ENCODE data around the gene QKI. TPM values are rescaled to one million over a fixed set of nuclear protein-coding genes. Genes with fewer than 3 reads are reported as not detected.

Gene QKI
- total and polyA plus RNA-seq, 8 donors: 8.0 to 261 (median 32.2) TPM

DNA sequence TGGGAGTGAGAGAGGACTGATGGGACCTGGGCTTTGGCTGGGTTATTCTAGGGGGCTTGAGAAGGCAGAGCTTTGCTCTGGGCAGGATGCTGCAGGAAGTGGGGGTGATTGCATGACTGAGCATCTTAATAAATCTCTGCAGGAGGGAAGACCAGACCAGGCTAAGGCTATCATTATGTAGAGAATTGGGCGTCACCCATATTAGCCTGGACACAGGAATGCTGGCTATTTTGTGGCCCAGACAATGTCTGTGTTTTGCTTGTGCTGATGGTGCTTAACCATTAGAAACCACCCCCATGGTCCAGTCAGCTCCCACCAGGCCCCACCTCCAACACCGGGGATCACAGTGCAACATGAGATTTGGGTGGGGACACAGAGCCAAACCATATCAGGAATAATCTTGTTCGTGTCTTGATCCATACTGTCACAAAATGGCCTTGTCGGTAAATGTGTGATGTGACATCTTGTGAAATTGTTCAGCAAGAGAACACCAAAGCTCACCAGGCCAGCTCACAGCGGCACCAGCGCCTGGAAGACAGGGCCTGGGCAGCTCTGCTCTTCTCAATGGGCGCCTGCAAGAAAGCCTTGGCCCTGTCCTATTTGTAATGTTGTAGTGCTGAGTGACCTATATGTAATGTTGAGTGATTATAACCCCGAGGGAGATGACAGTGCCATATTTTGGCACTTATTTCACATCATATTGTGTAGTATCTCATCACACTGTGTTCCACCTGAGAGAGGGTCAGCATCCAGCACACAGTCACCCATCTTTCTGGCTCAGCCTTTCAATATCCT, 211.8 kb downstream of the QKI start:
- intact Hi-C loops (cut with DNase I; ENCODE audit: low total_unique reads): no loop called here
- TF ChIP-seq, protein P1, sequence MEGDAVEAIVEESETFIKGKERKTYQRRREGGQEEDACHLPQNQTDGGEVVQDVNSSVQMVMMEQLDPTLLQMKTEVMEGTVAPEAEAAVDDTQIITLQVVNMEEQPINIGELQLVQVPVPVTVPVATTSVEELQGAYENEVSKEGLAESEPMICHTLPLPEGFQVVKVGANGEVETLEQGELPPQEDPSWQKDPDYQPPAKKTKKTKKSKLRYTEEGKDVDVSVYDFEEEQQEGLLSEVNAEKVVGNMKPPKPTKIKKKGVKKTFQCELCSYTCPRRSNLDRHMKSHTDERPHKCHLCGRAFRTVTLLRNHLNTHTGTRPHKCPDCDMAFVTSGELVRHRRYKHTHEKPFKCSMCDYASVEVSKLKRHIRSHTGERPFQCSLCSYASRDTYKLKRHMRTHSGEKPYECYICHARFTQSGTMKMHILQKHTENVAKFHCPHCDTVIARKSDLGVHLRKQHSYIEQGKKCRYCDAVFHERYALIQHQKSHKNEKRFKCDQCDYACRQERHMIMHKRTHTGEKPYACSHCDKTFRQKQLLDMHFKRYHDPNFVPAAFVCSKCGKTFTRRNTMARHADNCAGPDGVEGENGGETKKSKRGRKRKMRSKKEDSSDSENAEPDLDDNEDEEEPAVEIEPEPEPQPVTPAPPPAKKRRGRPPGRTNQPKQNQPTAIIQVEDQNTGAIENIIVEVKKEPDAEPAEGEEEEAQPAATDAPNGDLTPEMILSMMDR (IDR thresholded peaks at IDR 0.05): no peak
- no peak for TF ChIP-seq EP300 (IDR thresholded peaks at IDR 0.05)
- TF ChIP-seq POLR2A (IDR thresholded peaks at IDR 0.05): no peak
- no peak for TF ChIP-seq POLR2AphosphoS5 (IDR thresholded peaks at IDR 0.05)
- WGBS, 5 donors: 84 to 92% (median 86%) methylated on average over 7 to 8 of the region's 8 CpGs

DNA sequence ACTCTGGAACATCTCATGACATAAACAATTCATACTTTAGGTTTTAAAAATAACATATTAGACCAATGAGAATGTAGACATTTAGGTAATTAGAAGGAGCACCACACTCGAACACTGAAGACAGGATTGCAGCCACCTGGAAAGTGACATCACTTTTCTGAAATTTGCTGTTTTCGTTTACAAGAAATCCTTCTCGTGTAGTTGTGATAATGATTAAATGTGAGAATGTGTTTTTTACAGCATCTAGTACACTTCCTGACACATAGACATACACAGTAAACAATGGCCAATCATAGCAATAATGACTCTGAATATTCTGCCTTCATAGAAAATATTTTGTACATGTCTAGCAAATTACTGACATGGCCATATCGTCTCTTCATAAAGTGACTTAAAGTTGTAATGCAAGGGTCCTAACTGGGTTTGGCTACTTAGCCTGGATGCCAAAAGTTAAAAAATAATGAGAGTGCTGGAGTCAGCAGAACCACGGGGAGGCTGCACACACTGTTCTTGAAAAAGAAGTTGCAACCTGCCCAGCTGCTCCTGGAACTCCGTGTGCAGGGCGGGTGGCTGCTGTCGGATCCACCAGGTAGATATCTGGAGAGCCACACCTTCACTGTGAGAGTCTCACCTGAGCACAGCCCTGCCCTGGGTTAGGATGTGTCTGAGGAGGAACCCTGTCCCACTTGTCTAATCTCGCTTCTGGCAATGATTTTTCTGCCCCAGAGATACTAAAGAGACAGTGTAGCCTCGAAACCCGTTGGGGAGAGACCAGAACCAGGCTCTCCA, 212.9 kb downstream of the QKI start:
- Histone ChIP-seq H3K9me3 (peaks cover 0 to 20% (median 16%) of the 10 kb centered on the region in 4 donors), H3K4me1 (no peaks in the 10 kb centered on the region), H3K4me3 (no peak overlapping the region), H3K36me3 (no peaks in the 10 kb centered on the region), H3K27ac (no peak overlapping the region), H3K27me3 (peaks cover 0 to 31% (median 18%) of the 10 kb centered on the region in 3 donors)
- WGBS, 5 donors: 63 to 72% (median 66%) methylated on average over 11 of the region's 11 CpGs
- no peak for TF ChIP-seq POLR2AphosphoS5 (IDR thresholded peaks at IDR 0.05)
- no peak for TF ChIP-seq EP300 (IDR thresholded peaks at IDR 0.05)
- TF ChIP-seq POLR2A (IDR thresholded peaks at IDR 0.05): no peak
- TF ChIP-seq, protein P1 (IDR thresholded peaks at IDR 0.05): no peak
- intact Hi-C loops (cut with DNase I; ENCODE audit: low total_unique reads): no loop called here
- DNase-seq: no peak

More for the DNA sequence above, 211.8 kb downstream of the QKI start:
- H3K4me3 ChIP-seq: no peak overlapping the region
- H3K36me3 ChIP-seq: no peaks in the 10 kb centered on the region
- H3K27ac ChIP-seq: no peak overlapping the region
- H3K9me3 ChIP-seq: peaks cover 0 to 20% (median 16%) of the 10 kb centered on the region in 4 donors
- no peaks in the 10 kb centered on the region for H3K4me1 ChIP-seq
- DNase-seq: no peak
- peaks cover 0 to 19% (median 12%) of the 10 kb centered on the region in 3 donors for H3K27me3 ChIP-seq
